ENCODE results near the gene CIAO2B.
A peak's percentile ranks its signal among the peaks of the same experiment; 100 is the strongest.
"Not testable (repeated sequence)": the region's sequence is repeated elsewhere in the genome, so short reads cannot be mapped to it uniquely, and the experiment has no call there.

The CIAO2B gene

GRCh38 chr16:66902648-66903543 is 31.3 kb downstream of the CIAO2B start:
- DNase-seq: no peak

- no peak for DNase-seq
Observed at GRCh38 chr16:66901626-66902025, 32.6 kb downstream of the CIAO2B start.

GRCh38 chr16:66900721-66901441 is 33.3 kb downstream of the CIAO2B start:
- no peak for DNase-seq

- no peak for DNase-seq
Observed at GRCh38 chr16:66899945-66900710, 34.1 kb downstream of the CIAO2B start.

- DNase-seq: no peak
Observed at GRCh38 chr16:66899310-66899944, 34.8 kb downstream of the CIAO2B start.

GRCh38 chr16:66898933-66899309 is 35.3 kb downstream of the CIAO2B start:
- no peak for DNase-seq

- DNase-seq: no peak
Observed at GRCh38 chr16:66898207-66898606, 36.0 kb downstream of the CIAO2B start.

DNA sequence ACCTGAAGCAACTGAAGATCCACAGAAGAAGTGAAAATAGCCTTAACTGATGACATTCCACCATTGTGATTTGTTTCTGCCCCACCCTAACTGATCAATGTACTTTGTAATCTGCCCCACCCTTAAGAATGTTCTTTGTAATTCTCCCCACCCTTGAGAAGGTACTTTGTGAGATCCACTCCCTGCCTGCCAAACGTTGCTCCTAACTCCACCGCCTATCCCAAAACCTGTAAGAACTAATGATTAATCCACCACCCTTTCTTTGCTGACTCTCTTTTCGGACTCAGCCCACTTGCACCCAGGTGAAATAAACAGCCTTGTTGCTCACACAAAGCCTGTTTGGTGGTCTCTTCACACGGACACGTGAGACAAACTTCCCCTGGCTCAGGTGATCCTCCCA is 37.5 kb downstream of the CIAO2B start:
- DNase-seq: not testable (repeated sequence)

DNA sequence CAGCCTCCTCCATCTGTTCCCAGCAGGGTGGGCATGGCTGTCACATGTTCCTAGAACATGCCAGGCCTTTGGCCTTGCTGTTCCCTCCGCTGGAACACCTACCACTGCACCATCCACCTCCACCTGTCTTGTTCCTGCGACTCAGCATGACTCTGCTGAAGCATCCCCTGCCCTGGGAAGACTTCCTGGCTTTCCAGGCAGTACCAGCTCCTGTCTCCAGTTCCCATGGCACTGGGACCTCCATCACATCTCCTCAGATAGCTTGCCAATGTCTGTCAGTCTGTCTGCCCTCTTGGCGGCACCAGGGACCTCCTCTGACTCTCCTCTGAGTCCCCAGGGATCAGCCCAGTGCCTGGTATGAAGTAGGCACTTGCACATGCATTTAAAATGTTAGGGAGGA is 38.2 kb downstream of the CIAO2B start:
- DNase-seq: no peak

GRCh38 chr16:66895689-66895979 is 38.6 kb downstream of the CIAO2B start:
- no peak for DNase-seq

DNA sequence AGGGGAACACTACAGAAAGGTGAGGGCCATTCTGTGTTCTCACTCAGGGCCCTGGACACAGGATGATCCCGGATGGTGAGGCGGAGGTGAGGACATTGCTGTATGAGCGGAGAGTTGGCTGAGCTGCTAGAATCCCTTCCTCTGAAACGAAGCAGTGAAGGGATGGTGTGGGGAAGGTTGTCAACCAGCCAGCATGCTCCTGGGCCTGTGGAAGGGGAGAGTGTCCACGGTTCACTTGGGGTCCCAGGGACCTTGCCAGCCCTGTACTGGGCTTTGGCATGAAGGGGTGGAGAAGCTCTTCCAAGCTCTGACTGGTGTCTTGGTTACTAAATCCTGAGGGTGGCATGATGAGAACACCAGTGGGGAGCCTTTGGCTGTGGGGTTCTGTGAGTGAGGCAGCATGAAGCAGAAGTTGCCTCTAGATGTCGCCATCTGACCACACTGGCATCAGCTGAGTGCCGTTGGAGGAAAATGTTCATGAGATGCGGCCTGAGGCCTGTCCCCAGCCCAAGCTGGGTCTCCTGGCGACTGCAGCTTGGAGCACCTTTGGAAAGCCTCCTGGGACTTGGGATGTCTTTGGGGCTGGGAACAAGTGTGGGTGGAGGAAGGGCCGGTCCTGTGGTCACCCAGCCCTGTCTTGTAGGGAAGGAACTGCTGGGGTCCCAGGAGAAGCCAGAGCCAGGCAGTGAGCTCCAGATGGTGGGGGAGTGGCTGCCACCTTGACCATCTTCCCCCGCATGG is 39.1 kb downstream of the CIAO2B start:
- peak; percentile 62 for DNase-seq

- no peak for DNase-seq
Observed at GRCh38 chr16:66894055-66894454, 40.1 kb downstream of the CIAO2B start.

GRCh38 chr16:66891797-66892196 is 42.4 kb downstream of the CIAO2B start:
- DNase-seq: no peak

DNA sequence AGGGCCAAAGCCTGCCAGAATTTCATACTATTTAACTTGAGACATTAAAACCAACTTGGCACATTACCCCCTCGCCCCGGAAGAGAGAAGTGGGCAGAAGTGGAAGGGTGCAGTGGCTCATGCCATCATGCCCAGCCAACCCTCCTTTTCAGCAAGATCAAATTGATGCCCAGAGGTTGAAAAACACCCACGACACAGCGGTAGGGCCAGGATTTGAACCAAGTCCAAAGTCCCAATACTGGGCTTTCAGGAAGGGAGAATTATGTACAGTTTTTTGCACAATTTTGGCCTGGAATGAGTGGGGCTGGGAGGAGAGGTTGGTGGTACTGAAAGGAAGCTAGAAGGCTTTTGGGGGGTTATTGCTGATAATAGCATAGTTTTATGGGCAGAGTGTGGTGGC is 42.8 kb downstream of the CIAO2B start:
- DNase-seq: no peak

DNA sequence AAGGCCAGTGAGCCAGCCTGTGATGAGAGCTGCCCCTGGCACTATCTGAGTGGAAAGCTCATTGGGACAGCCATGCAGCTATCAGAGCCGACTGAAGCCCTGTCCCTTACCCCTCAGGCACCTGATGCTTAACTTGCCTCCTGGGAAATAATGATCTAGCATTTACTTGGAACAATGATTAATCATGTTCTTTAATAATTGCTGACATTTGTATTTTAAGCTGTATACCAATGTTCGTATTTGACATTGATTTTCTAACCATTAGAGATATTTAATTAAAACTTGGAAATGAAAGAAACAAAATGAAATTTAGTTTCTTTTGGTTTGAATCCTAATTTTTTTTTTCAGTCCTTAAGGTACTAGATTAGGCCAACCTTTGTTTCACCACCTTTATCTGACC is 43.4 kb downstream of the CIAO2B start:
- no peak for DNase-seq

GRCh38 chr16:66889622-66890021 is 44.6 kb downstream of the CIAO2B start:
- no peak for DNase-seq

DNA sequence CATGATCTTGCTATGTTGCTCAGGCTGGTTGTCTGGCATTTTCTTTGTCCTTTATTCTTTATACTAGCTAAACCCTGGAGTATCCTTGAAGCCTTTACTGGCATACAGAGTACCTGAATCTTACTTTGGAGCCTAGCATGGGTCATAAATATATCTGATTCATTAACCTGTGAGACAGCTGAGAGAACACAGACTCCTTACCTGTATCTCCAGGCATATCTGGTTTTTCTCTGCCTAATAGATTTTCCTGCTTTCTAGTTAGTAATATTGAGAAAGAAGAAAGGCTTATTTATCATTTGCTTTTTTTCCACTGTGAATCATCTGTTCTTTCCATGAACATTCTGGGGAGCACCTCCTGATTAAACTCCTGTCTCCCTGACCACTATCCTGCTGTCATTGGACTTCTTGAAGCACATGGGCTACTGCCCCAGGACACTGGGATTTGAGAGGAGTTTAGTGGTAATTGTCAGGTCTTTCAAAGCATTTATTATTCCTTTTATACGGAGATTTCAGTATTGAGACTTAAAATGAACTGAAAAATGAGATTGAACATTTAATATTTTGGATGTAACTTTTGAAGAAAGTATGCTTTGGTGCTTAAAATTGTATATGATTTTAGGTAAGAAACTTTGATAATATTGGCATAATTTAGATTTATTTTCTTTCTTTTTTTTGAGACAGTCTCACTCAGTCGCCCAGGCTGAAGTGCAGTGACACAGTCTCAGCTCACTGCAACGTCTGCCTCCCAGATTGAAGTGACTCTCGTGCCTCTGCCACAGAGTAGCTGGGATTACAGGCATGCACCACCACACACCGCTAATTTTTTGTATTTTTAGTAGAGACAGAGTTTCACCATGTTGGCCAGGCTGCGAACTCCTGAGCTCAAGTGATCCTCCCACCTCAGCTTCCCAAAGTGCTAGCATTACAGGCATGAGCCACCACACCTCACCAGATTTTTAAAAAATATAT is 45.3 kb downstream of the CIAO2B start:
- DNase-seq: no peak

- DNase-seq: no peak
Observed at GRCh38 chr16:66886914-66887313, 47.3 kb downstream of the CIAO2B start.

DNA sequence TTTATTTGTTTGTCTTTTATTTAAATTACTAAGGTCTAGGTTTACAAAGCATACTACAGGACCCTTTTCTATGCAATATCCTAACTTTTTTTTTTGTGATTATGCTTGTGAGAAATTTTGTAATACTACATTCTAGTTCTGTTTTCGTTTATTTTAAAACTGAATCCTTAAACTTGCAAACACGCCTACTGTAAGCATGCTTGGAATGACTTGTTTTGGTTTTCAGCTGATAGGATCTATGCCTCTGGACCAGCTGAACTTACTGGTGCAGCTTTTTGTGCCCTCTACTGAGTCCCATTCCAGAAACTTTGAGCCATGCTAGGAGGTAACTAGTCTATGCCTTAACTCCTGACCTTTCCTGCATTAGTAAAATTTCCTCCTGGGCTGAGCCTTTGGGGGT is 47.9 kb downstream of the CIAO2B start:
- no peak for DNase-seq

DNA sequence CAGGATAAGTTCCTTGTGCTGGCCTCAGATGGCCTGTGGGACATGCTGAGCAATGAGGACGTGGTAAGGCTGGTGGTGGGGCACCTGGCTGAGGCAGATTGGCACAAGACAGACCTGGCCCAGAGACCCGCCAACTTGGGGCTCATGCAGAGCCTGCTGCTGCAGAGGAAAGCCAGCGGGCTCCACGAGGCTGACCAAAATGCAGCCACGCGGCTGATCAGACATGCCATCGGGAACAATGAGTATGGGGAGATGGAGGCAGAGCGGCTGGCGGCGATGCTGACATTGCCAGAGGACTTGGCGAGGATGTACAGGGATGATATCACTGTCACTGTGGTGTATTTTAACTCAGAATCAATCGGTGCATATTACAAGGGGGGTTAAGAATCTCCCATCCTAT is 48.7 kb downstream of the CIAO2B start:
- no peak for DNase-seq

DNA sequence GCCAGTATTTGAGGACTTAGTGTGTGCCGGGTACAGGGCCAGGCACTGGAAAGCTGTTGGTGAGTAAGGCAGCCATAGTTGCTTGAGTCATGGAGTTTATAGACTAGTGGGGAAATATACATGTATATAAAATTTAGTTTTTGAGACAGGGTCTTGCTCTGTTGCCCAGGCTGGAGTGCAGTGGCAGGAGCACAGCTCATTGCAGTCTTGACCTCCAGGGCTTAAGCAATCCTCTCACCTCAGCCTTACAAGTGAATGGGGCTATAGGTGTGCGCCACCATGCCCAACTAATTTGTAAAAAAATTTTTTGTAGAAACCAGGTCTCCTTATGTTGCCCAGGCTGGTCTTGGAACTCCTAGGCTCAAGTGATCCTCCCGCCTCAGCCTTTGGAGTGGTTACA is 51.5 kb downstream of the CIAO2B start:
- DNase-seq: no peak
